Measurements from ENCODE around the gene GABBR2. TPM values are rescaled to one million over a fixed set of nuclear protein-coding genes. Genes with fewer than 3 reads are reported as not detected.

Gene GABBR2
- total RNA-seq, 2 experiments from 2014 or later, result not detected

DNA sequence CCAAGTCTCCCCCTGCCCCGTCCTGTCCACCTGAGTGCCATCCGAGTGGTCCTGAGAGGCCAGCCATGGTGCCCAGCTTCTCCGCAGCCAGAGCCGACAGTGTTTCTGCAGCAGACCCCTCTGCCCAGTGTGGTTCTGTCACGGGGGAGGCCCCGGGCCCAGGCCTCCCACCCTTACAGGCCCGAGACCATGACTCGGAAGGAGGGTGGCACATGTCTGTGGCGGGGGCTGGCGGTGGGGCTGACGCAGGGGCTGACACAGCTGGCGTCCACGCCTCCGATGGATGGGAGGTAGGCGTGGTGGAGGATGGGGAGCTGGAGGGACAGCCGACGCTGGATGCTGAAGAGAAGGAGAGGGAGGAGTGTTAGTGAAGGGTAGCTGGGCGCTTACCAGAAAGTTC is 418.3 kb downstream of the GABBR2 start:
- Histone ChIP-seq H2AFZ (ENCODE audit: low read length) (no peak overlapping the region), H3K36me3 (ENCODE audit: insufficient read depth, low read length) (no peaks in the 10 kb centered on the region)
- DNase-seq (ENCODE audit: low spot score), result no peak

DNA sequence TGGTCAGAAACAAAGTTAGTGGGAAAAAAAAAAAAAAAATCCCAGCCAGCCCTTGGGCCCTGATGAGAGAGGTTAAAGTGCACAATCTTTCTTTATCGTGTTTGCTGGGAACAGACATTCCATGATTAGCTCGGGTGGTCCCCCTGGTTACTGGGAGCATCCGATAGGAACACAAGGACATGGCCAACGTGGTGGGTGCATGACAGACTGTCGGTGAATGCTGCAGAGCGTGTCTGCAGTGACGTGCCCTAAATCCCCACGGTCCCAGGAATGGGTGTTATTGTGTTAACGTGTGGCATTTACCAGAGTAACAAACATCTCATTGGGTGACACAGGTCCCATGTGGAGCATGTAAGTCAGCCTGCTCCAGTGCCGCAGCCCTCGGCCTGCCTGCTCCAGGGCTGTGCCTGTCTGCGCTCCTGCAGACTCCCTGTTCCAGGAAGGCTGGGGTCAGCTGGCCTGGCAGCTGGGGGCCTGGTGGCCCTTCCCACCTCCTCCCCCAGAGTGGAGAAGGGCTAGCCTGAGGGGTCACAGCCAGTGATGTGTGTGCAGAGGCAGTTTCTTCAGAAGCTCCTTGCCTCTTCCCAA is 419.0 kb downstream of the GABBR2 start:
- Histone ChIP-seq H3K9me3 (ENCODE audit: low read length) (no peaks in the 10 kb centered on the region), H3K4me3 (ENCODE audit: low read depth, low read length, poor library complexity, severe bottlenecking) (no peak overlapping the region), H3K4me2 (ENCODE audit: low read length) (no peak overlapping the region), H3K36me3 (ENCODE audit: insufficient read depth, low read length) (no peaks in the 10 kb centered on the region), H2AFZ (ENCODE audit: low read length) (no peak overlapping the region), H4K20me1 (ENCODE audit: insufficient read depth, low read length) (no peaks in the 10 kb centered on the region), H3K9me2 (ENCODE audit: insufficient read depth, low read length) (no peaks in the 10 kb centered on the region), H3K79me2 (ENCODE audit: insufficient read depth, low read depth, low read length) (no peaks in the 10 kb centered on the region), H3K27ac (ENCODE audit: low read depth, low read length, poor library complexity, severe bottlenecking) (no peak overlapping the region), H3K4me1 (ENCODE audit: insufficient read depth, low read length, poor library complexity, severe bottlenecking) (no peaks in the 10 kb centered on the region)
- ChIA-PET CTCF (ENCODE audit: unreplicated experiment) (no interaction called here), POLR2A (no interaction called here)
- no peak for DNase-seq (ENCODE audit: low spot score)
- intact Hi-C loops (cut with micrococcal nuclease; ENCODE audit: unreplicated experiment), result no loop called here
- BruUV-seq (replicated peaks), result no TSS peak
- TF ChIP-seq, protein P1, sequence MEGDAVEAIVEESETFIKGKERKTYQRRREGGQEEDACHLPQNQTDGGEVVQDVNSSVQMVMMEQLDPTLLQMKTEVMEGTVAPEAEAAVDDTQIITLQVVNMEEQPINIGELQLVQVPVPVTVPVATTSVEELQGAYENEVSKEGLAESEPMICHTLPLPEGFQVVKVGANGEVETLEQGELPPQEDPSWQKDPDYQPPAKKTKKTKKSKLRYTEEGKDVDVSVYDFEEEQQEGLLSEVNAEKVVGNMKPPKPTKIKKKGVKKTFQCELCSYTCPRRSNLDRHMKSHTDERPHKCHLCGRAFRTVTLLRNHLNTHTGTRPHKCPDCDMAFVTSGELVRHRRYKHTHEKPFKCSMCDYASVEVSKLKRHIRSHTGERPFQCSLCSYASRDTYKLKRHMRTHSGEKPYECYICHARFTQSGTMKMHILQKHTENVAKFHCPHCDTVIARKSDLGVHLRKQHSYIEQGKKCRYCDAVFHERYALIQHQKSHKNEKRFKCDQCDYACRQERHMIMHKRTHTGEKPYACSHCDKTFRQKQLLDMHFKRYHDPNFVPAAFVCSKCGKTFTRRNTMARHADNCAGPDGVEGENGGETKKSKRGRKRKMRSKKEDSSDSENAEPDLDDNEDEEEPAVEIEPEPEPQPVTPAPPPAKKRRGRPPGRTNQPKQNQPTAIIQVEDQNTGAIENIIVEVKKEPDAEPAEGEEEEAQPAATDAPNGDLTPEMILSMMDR (conservative IDR thresholded peaks at IDR 0.05; ENCODE audit: low read length), result no peak
- no peak for TF ChIP-seq EZH2phosphoT487 (IDR thresholded peaks at IDR 0.05; ENCODE audit: borderline replicate concordance, low read depth, low read length)

More for the DNA sequence above, 418.3 kb downstream of the GABBR2 start:
- no peak overlapping the region for H3K4me3 ChIP-seq (ENCODE audit: low read depth, low read length, poor library complexity, severe bottlenecking)
- H3K4me1 ChIP-seq (ENCODE audit: insufficient read depth, low read length, poor library complexity, severe bottlenecking), result no peaks in the 10 kb centered on the region
- ChIA-PET POLR2A (no interaction called here), CTCF (ENCODE audit: unreplicated experiment) (no interaction called here)
- TF ChIP-seq, protein P1 (conservative IDR thresholded peaks at IDR 0.05; ENCODE audit: low read length), result no peak
- no peak for TF ChIP-seq EZH2phosphoT487 (IDR thresholded peaks at IDR 0.05; ENCODE audit: borderline replicate concordance, low read depth, low read length)
- no peaks in the 10 kb centered on the region for H4K20me1 ChIP-seq (ENCODE audit: insufficient read depth, low read length)
- H3K4me2 ChIP-seq (ENCODE audit: low read length), result no peak overlapping the region
- no peak overlapping the region for H3K27ac ChIP-seq (ENCODE audit: low read depth, low read length, poor library complexity, severe bottlenecking)
- no peaks in the 10 kb centered on the region for H3K79me2 ChIP-seq (ENCODE audit: insufficient read depth, low read depth, low read length)
- H3K9me3 ChIP-seq (ENCODE audit: low read length), result no peaks in the 10 kb centered on the region
- no peaks in the 10 kb centered on the region for H3K9me2 ChIP-seq (ENCODE audit: insufficient read depth, low read length)
- intact Hi-C loops (cut with micrococcal nuclease; ENCODE audit: unreplicated experiment), result no loop called here
- BruUV-seq (replicated peaks), result no TSS peak

DNA sequence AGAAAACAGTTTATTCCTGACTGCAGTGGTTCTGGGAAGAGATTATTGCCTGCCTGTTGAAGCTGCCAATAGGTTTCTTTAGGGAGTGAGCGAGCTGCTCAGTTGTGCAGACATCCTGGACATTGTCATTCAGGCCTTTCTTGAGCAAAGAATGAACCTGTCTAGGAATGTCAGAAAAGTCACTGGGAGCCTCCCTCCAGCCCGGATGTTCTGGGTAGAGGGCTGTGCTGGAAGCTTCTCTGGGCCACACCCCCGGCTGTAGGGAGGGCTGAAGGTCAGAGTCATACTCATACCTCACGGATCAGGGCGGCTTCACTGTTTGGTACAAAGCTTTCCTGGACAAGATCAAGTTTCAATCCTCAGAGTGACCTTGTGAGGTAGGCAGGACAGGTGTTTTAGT is 419.9 kb downstream of the GABBR2 start:
- Histone ChIP-seq H2AFZ (ENCODE audit: low read length) (no peak overlapping the region), H3K36me3 (ENCODE audit: insufficient read depth, low read length) (no peaks in the 10 kb centered on the region), H3K4me3 (ENCODE audit: low read depth, low read length, poor library complexity, severe bottlenecking) (no peak overlapping the region), H3K27ac (ENCODE audit: low read depth, low read length, poor library complexity, severe bottlenecking) (no peak overlapping the region), H3K9me3 (ENCODE audit: low read length) (no peaks in the 10 kb centered on the region), H3K79me2 (ENCODE audit: insufficient read depth, low read depth, low read length) (no peaks in the 10 kb centered on the region), H3K4me1 (ENCODE audit: insufficient read depth, low read length, poor library complexity, severe bottlenecking) (no peaks in the 10 kb centered on the region), H3K4me2 (ENCODE audit: low read length) (no peak overlapping the region), H4K20me1 (ENCODE audit: insufficient read depth, low read length) (no peaks in the 10 kb centered on the region), H3K9me2 (ENCODE audit: insufficient read depth, low read length) (no peaks in the 10 kb centered on the region)
- intact Hi-C loops (cut with micrococcal nuclease; ENCODE audit: unreplicated experiment), result no loop called here
- POLR2A ChIA-PET, result no interaction called here
- TF ChIP-seq EZH2phosphoT487 (IDR thresholded peaks at IDR 0.05; ENCODE audit: borderline replicate concordance, low read depth, low read length), result no peak
- TF ChIP-seq, protein P1 (conservative IDR thresholded peaks at IDR 0.05; ENCODE audit: low read length), result no peak
- DNase-seq (ENCODE audit: low spot score), result no peak
- CTCF ChIA-PET (ENCODE audit: unreplicated experiment), result no interaction called here
- BruUV-seq (replicated peaks), result no TSS peak
